Measurements from ENCODE around the gene ZG16B. TPM values are rescaled to one million over a fixed set of nuclear protein-coding genes. Genes with fewer than 3 reads are reported as not detected.

ZG16B gene
- total and polyA plus RNA-seq, 2 donors (not counting 1 experiment from before 2014, with no cell fraction given), result not detected

- Histone ChIP-seq H3K4me2 (replicated peaks; ENCODE audit: low read depth, low read length, poor library complexity, severe bottlenecking) (no peak overlapping the region), H2AFZ (ENCODE audit: insufficient read depth, low read depth, low read length, poor library complexity, severe bottlenecking) (no peak overlapping the region), H3K9ac (ENCODE audit: low read length) (no peak overlapping the region), H3K4me1 (ENCODE audit: control insufficient read depth in 2 of 2, insufficient read depth in 2 of 2, low read length in 2 of 2) (peaks cover 10% of the 10 kb centered on the region in 2 donors), H3K79me2 (ENCODE audit: control insufficient read depth, insufficient read depth, low read length) (no peaks in the 10 kb centered on the region), H3K27me3 (replicated peaks in 1 of 4; ENCODE audit: control extremely low read depth in 1 of 4, control insufficient read depth in 3 of 4, insufficient read depth in 4 of 4, low read length in 3 of 4) (peaks cover 0 to 5% (median 2%) of the 10 kb centered on the region in 4 experiments), H4K20me1 (ENCODE audit: control insufficient read depth, insufficient read depth, low read length, poor library complexity, severe bottlenecking) (no peaks in the 10 kb centered on the region), H3K27ac (ENCODE audit: low read length in 2 of 2) (no peak overlapping the region), H3K4me3 (ENCODE audit: control extremely low read depth in 1 of 5, extremely low read depth in 1 of 5, insufficient read depth in 1 of 5, low read depth in 2 of 5, low read length in 4 of 5) (no peak overlapping the region), H3K9me3 (ENCODE audit: control extremely low read depth in 1 of 3, control insufficient read depth in 2 of 3, insufficient read depth in 1 of 3, low read length in 2 of 3) (peaks cover 0 to 15% (median 0%) of the 10 kb centered on the region in 3 donors), H3K36me3 (replicated peaks in 1 of 2; ENCODE audit: control extremely low read depth in 1 of 2, control insufficient read depth in 1 of 2, extremely low read depth in 1 of 2, insufficient read depth in 2 of 2, low read length in 1 of 2) (no peaks in the 10 kb centered on the region)
- Mint-ChIP-seq H3K9me3 (ENCODE audit: insufficient read depth) (peaks cover 2% of the 10 kb centered on the region), H3K27me3 (peaks cover 26% of the 10 kb centered on the region), H3K4me1 (peaks cover 5% of the 10 kb centered on the region), H3K4me3 (no peak overlapping the region), H3K27ac (no peak overlapping the region)
- WGBS (ENCODE audit: insufficient coverage), result 66% methylated on average over 2 of the region's 3 CpGs
- no peak for DNase-seq
- intact Hi-C loops (cut with micrococcal nuclease), result no loop called here
- ChIA-PET CTCF (no interaction called here), POLR2A (no interaction called here)
- TF ChIP-seq EZH2 (IDR thresholded peaks at IDR 0.05; ENCODE audit: borderline replicate concordance, insufficient read depth, low read depth, low read length, poor library complexity, severe bottlenecking), result no peak
- no peak for TF ChIP-seq CTCF (IDR thresholded peaks at IDR 0.05)
- no peak for ATAC-seq (ENCODE audit: low read depth)
These were observed 16.6 kb downstream of the ZG16B start for GRCh38 chr16:2846511-2847310.
